Right lobe of liver (tissue), 6 donors: Measurements from ENCODE around the gene SLC35D1. TPM values are rescaled to one million over a fixed set of nuclear protein-coding genes. Genes with fewer than 3 reads are reported as not detected.

Experiments used
- ATAC-seq, 4 donors: fragments of 200-7000 bp; cut with Tn5 transposase; one replicate each; pipeline ENCODE4 v1.9.1; 2020; ENCODE audit warnings: mild to moderate bottlenecking in 4 of 4, moderate library complexity in 4 of 4
- DNase-seq, 3 donors: peaks; one replicate each; pipeline ENCODE4 v3.0.0-alpha.2; 2020
- H3K27ac ChIP-seq, 3 donors: fragments of 200-600 bp; one replicate each; pipeline ENCODE4 v1.8.0; 2022
- H3K27me3 ChIP-seq, 2 donors: fragments of 200-600 bp; one replicate each; pipeline ENCODE4 v1.8.0; 2022
- H3K36me3 ChIP-seq, 4 donors: fragments of 200-600 bp; sonication (generic) in 1 of 4; one replicate each; pipeline versions ENCODE4 v1.5.1 to v1.8.0; 2017 to 2022; ENCODE audit warnings: control low read depth in 1 of 4
- H3K4me1 ChIP-seq, 4 donors: fragments of 200-600 bp; sonication (generic) in 1 of 4; one replicate each; pipeline versions ENCODE4 v1.5.1 to v1.8.0; 2017 to 2022; ENCODE audit warnings: control low read depth in 1 of 4
- H3K4me3 ChIP-seq, 3 donors: fragments of 200-600 bp; one replicate each; pipeline ENCODE4 v1.8.0; 2022
- H3K9me3 ChIP-seq, 4 donors: fragments of 200-600 bp; sonication (generic) in 1 of 4; one replicate each; pipeline versions ENCODE4 v1.5.1 to v1.8.0; 2017 to 2022; ENCODE audit warnings: control low read depth in 1 of 4
- CTCF ChIP-seq, 4 donors: fragments of 200-600 bp in 3 of 4; fragments of 450-650 bp in 1 of 4; IDR thresholded peaks; one replicate each; pipeline versions ENCODE4 v1.5.1 to v1.8.0; 2016 to 2022; ENCODE audit warnings: antibody characterized with exemption in 4 of 4, mild to moderate bottlenecking in 2 of 4
- POLR2A ChIP-seq: fragments of 450-650 bp; IDR thresholded peaks from one replicate; pipeline ENCODE4 v1.6.1; 2017; ENCODE audit warnings: antibody characterized with exemption, mild to moderate bottlenecking
- WGBS: methylation state at CpG from one replicate; pipeline ENCODE4 v1.1.6; 2018; ENCODE audit warnings: low coverage, low lambda C conversion rate; ENCODE audit not compliant: insufficient coverage; ENCODE audit errors: missing lambda C conversion rate; 5-methylcytosine and 5-hydroxymethylcytosine counted together
- intact Hi-C, 2 donors: fragments of 100-400 bp; cut with DNase I; formaldehyde crosslinking; loops; one replicate each; pipeline versions ENCODE4 v1.11.2 to v1.14.1; 2022
- small RNA-seq, 2 experiments: library from RNA; depleted of rRNA; stranded (forward); fragments of <200 nt; gene quantifications; one replicate each; pipeline ENCODE3, GENCODE V24; 2016
- total RNA-seq, 6 experiments: library from RNA; depleted of rRNA in 2 of 6; stranded (reverse); fragments of >200 nt in 2 of 6; fragmentation: NEBNext Ultra II Directional in 3 of 6; extraction: Animal tissue kit (Norgen Biotek cat#: 25700) in 3 of 6; gene quantifications; one replicate each; pipeline versions ENCODE4 v1.1.0 to v1.2.4, GENCODE V29; 2016 to 2023
- donor health status: DM: no; HTN: yes; CAD: no.
- donor health status: DM: no; HTN: no; CAD: no.
- donor health status: DM: no; HTN: no; CAD: no.
- donor health status: DM: no; HTN: yes; CAD: no.
- donor health status: DM: no; HTN: yes; CAD: no.

SLC35D1 gene
- total RNA-seq, 6 experiments from 2014 or later = 36.9 to 70.7 (median 52.0) TPM

- Histone ChIP-seq H3K9me3 (no peaks in the 10 kb centered on the region), H3K27me3 (no peaks in the 10 kb centered on the region), H3K27ac (no peak overlapping the region), H3K4me3 (no peak overlapping the region), H3K4me1 (no peaks in the 10 kb centered on the region), H3K36me3 (peaks cover 0 to 53% (median 14%) of the 10 kb centered on the region in 4 donors)
- no peak for DNase-seq
- intact Hi-C loops = no loop called here
- ATAC-seq = no peak
- WGBS = 100% methylated on average over 3 of the region's 3 CpGs
- TF ChIP-seq POLR2A = no peak
- TF ChIP-seq CTCF (IDR thresholded peaks at IDR 0.05) = no peak
Observed at GRCh38 chr1:66957938-66958337, 96.0 kb downstream of the SLC35D1 start.

GRCh38 chr1:66954208-66954607, 99.7 kb downstream of the SLC35D1 start:
- no peak overlapping the region for H3K4me3 ChIP-seq

GRCh38 chr1:66951513-66951912, 102.4 kb downstream of the SLC35D1 start:
- Histone ChIP-seq H3K4me3 (no peak overlapping the region), H3K4me1 (no peaks in the 10 kb centered on the region), H3K36me3 (peaks cover 0 to 34% (median 6%) of the 10 kb centered on the region in 4 donors), H3K27me3 (no peaks in the 10 kb centered on the region), H3K9me3 (no peaks in the 10 kb centered on the region), H3K27ac (no peak overlapping the region)
- ATAC-seq (no peak), DNase-seq (no peak)
- TF ChIP-seq POLR2A = no peak
- 95% methylated on average over 6 of the region's 6 CpGs for WGBS
- intact Hi-C loops = no loop called here

More at GRCh38 chr1:66954208-66954607, 99.7 kb downstream of the SLC35D1 start:
- peaks cover 0 to 34% (median 3%) of the 10 kb centered on the region in 4 donors for H3K36me3 ChIP-seq
- no peaks in the 10 kb centered on the region for H3K4me1 ChIP-seq
- H3K9me3 ChIP-seq = no peaks in the 10 kb centered on the region
- no peak for ATAC-seq
- TF ChIP-seq CTCF (IDR thresholded peaks at IDR 0.05) (no peak), POLR2A (no peak)
- 85% methylated on average over 4 of the region's 4 CpGs for WGBS
- H3K27ac ChIP-seq = no peak overlapping the region
- no peak for DNase-seq
- H3K27me3 ChIP-seq = no peaks in the 10 kb centered on the region
- intact Hi-C loops = no loop called here

Small RNA genes within 50 kb of the gene (small RNA-seq; reads per million reads assigned to genes)
- gene RF00322 = 0 reads per million in 2 experiments

Other genes starting within 250 kb of the SLC35D1 start
- 1 to 10 TPM in 4 of 6 experiments, under 1 TPM in 2; 0.80 to 3.4 (median 1.4) TPM for gene DNAI4, start 129.3 kb downstream of the SLC35D1 start, total RNA-seq
- gene MIER1, start 129.2 kb downstream of the SLC35D1 start, total RNA-seq = 10 to 100 TPM; 11.8 to 27.0 (median 19.3) TPM
- not detected for gene C1orf141, start 80.8 kb upstream of the SLC35D1 start, total RNA-seq
- under 1 TPM in 1 of 6 experiments, not detected in 5; 0.12 TPM for gene IL23R, start 112.3 kb upstream of the SLC35D1 start, total RNA-seq